ENCODE measurements around the gene TMEM215. TPM values are rescaled to one million over a fixed set of nuclear protein-coding genes. Genes with fewer than 3 reads are reported as not detected.

The TMEM215 gene
- total and polyA plus RNA-seq, 2 donors (not counting 1 experiment from before 2014, with no cell fraction given) = not detected

DNA sequence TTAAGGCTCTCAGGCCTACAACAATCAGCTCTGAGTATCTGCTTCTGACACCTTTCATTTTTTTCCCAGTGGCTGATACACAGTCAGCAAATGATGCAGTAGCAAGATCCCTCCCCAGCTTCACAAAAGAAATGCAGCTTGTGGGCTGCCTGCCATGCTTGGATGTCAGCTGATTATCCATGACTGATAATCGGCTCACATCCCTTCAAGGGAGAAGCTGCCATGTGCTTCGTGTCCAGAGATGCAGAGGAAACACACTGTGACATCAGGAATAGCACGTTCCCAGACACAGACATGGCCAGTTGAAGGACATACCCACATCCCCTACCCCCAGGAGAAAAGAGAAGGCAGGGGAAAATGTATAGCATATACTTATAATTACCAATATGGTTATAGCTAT is 27.9 kb downstream of the TMEM215 start:
- Mint-ChIP-seq H3K9me3 (ENCODE audit: insufficient read depth) (peaks cover 5% of the 10 kb centered on the region), H3K4me1 (no peaks in the 10 kb centered on the region), H3K27ac (no peak overlapping the region), H3K27me3 (peaks cover 18% of the 10 kb centered on the region), H3K4me3 (no peak overlapping the region)
- no peaks in the 10 kb centered on the region for H3K79me2 ChIP-seq (ENCODE audit: control insufficient read depth, insufficient read depth, low read length)
- H3K4me3 ChIP-seq (ENCODE audit: control extremely low read depth in 1 of 5, extremely low read depth in 1 of 5, insufficient read depth in 1 of 5, low read depth in 2 of 5, low read length in 4 of 5) = no peak overlapping the region
- no peak overlapping the region for H3K9ac ChIP-seq (ENCODE audit: low read length)
- H3K36me3 ChIP-seq (replicated peaks in 1 of 2; ENCODE audit: control extremely low read depth in 1 of 2, control insufficient read depth in 1 of 2, extremely low read depth in 1 of 2, insufficient read depth in 2 of 2, low read length in 1 of 2) = no peaks in the 10 kb centered on the region
- no peak overlapping the region for H3K27ac ChIP-seq (ENCODE audit: low read length in 2 of 2)
- ChIA-PET CTCF (no interaction called here), POLR2A (no interaction called here)
- no peaks in the 10 kb centered on the region for H3K27me3 ChIP-seq (replicated peaks in 1 of 4; ENCODE audit: control extremely low read depth in 1 of 4, control insufficient read depth in 3 of 4, insufficient read depth in 4 of 4, low read length in 3 of 4)
- no peak overlapping the region for H3K4me2 ChIP-seq (replicated peaks; ENCODE audit: low read depth, low read length, poor library complexity, severe bottlenecking)
- H2AFZ ChIP-seq (ENCODE audit: insufficient read depth, low read depth, low read length, poor library complexity, severe bottlenecking) = no peak overlapping the region
- intact Hi-C loops (cut with micrococcal nuclease) = no loop called here
- H3K4me1 ChIP-seq (ENCODE audit: control insufficient read depth in 2 of 2, insufficient read depth in 2 of 2, low read length in 2 of 2) = no peaks in the 10 kb centered on the region
- H4K20me1 ChIP-seq (ENCODE audit: control insufficient read depth, insufficient read depth, low read length, poor library complexity, severe bottlenecking) = no peaks in the 10 kb centered on the region
- H3K9me3 ChIP-seq (ENCODE audit: control extremely low read depth in 1 of 3, control insufficient read depth in 2 of 3, insufficient read depth in 1 of 3, low read length in 2 of 3) = peaks cover 0 to 2% (median 0%) of the 10 kb centered on the region in 3 donors
- ATAC-seq (ENCODE audit: low read depth) = no peak
- no peak for DNase-seq
- 100% methylated on average over 1 of the region's 3 CpGs for WGBS (ENCODE audit: insufficient coverage)
- TF ChIP-seq EZH2 (IDR thresholded peaks at IDR 0.05; ENCODE audit: borderline replicate concordance, insufficient read depth, low read depth, low read length, poor library complexity, severe bottlenecking) = no peak
- TF ChIP-seq, protein P1, sequence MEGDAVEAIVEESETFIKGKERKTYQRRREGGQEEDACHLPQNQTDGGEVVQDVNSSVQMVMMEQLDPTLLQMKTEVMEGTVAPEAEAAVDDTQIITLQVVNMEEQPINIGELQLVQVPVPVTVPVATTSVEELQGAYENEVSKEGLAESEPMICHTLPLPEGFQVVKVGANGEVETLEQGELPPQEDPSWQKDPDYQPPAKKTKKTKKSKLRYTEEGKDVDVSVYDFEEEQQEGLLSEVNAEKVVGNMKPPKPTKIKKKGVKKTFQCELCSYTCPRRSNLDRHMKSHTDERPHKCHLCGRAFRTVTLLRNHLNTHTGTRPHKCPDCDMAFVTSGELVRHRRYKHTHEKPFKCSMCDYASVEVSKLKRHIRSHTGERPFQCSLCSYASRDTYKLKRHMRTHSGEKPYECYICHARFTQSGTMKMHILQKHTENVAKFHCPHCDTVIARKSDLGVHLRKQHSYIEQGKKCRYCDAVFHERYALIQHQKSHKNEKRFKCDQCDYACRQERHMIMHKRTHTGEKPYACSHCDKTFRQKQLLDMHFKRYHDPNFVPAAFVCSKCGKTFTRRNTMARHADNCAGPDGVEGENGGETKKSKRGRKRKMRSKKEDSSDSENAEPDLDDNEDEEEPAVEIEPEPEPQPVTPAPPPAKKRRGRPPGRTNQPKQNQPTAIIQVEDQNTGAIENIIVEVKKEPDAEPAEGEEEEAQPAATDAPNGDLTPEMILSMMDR (IDR thresholded peaks at IDR 0.05) = no peak

DNA sequence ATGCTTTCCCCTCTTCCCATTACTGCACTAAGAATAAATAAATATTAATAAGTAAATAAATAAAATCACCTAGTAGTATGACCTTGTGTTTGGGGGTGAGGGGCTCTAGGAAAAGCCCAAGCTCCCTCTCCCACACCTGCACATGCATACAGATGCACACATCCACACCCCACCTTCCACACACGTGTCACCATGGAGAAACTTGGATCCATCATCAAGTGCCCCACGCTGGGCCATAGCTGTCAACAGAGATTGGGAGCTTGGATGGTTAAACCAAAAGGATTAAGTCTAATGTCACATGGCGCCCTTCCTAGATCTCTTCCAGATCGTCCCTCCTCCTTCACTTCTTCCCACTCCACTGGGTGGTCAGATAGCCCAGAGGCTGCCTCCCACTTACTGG is 37.0 kb downstream of the TMEM215 start:
- Mint-ChIP-seq H3K4me3 (no peak overlapping the region), H3K9me3 (ENCODE audit: insufficient read depth) (no peaks in the 10 kb centered on the region), H3K27ac (no peak overlapping the region), H3K27me3 (peaks cover 23% of the 10 kb centered on the region), H3K4me1 (no peaks in the 10 kb centered on the region)
- no peaks in the 10 kb centered on the region for H4K20me1 ChIP-seq (ENCODE audit: control insufficient read depth, insufficient read depth, low read length, poor library complexity, severe bottlenecking)
- 68% methylated on average over 2 of the region's 4 CpGs for WGBS (ENCODE audit: insufficient coverage)
- ATAC-seq (ENCODE audit: low read depth) (no peak), DNase-seq (no peak)
- no peak overlapping the region for H3K27ac ChIP-seq (ENCODE audit: low read length in 2 of 2)
- peaks cover 0 to 2% (median 0%) of the 10 kb centered on the region in 4 experiments for H3K27me3 ChIP-seq (replicated peaks in 1 of 4; ENCODE audit: control extremely low read depth in 1 of 4, control insufficient read depth in 3 of 4, insufficient read depth in 4 of 4, low read length in 3 of 4)
- TF ChIP-seq EZH2 (IDR thresholded peaks at IDR 0.05; ENCODE audit: borderline replicate concordance, insufficient read depth, low read depth, low read length, poor library complexity, severe bottlenecking) = no peak
- TF ChIP-seq, protein P1 (IDR thresholded peaks at IDR 0.05) = no peak
- no peak overlapping the region for H2AFZ ChIP-seq (ENCODE audit: insufficient read depth, low read depth, low read length, poor library complexity, severe bottlenecking)
- no peaks in the 10 kb centered on the region for H3K4me1 ChIP-seq (ENCODE audit: control insufficient read depth in 2 of 2, insufficient read depth in 2 of 2, low read length in 2 of 2)
- no peak overlapping the region for H3K4me3 ChIP-seq (ENCODE audit: control extremely low read depth in 1 of 5, extremely low read depth in 1 of 5, insufficient read depth in 1 of 5, low read depth in 2 of 5, low read length in 4 of 5)
- H3K4me2 ChIP-seq (replicated peaks; ENCODE audit: low read depth, low read length, poor library complexity, severe bottlenecking) = no peak overlapping the region
- ChIA-PET CTCF (no interaction called here), POLR2A (no interaction called here)
- H3K36me3 ChIP-seq (replicated peaks in 1 of 2; ENCODE audit: control extremely low read depth in 1 of 2, control insufficient read depth in 1 of 2, extremely low read depth in 1 of 2, insufficient read depth in 2 of 2, low read length in 1 of 2) = no peaks in the 10 kb centered on the region
- no peaks in the 10 kb centered on the region for H3K9me3 ChIP-seq (ENCODE audit: control extremely low read depth in 1 of 3, control insufficient read depth in 2 of 3, insufficient read depth in 1 of 3, low read length in 2 of 3)
- H3K9ac ChIP-seq (ENCODE audit: low read length) = no peak overlapping the region
- intact Hi-C loops (cut with micrococcal nuclease) = no loop called here
- no peaks in the 10 kb centered on the region for H3K79me2 ChIP-seq (ENCODE audit: control insufficient read depth, insufficient read depth, low read length)

Measured in B cell (primary cell).